ENCODE measurements around the gene KLC1. TPM values are rescaled to one million over a fixed set of nuclear protein-coding genes. Genes with fewer than 3 reads are reported as not detected.

Gene KLC1
- total and polyA plus RNA-seq, 2 of the 13 experiments (the other 11 are each of a cell fraction or from before 2014, with no cell fraction given): 53.2 to 63.5 TPM

GRCh38 chr14:103715052-103716000 lies 86.3 kb downstream of the KLC1 start, which contains the start of the genes XRCC3 and ZFYVE21 (continued):
- TF ChIP-seq HNRNPLL (IDR thresholded peaks at IDR 0.05; ENCODE audit: low read depth, low read length, poor library complexity, severe bottlenecking) (peak; percentile 51), UBTF (CRISPR knock-in tag; IDR thresholded peaks at IDR 0.05) (peak; percentile 59; the same call in 1 of the 2 replicates), ARID4A (CRISPR knock-in tag; IDR thresholded peaks at IDR 0.05; ENCODE audit: borderline replicate concordance) (peak; percentile 93), HDAC1 (CRISPR knock-in tag; IDR thresholded peaks at IDR 0.05) (peak; percentile 86), IRF9 (CRISPR knock-in tag; IDR thresholded peaks at IDR 0.05; ENCODE audit: borderline replicate concordance) (peak; percentile 20; the same call in 1 of the 2 replicates), ADNP (CRISPR knock-in tag; IDR thresholded peaks at IDR 0.05) (no peak), KDM1A (CRISPR knock-in tag; IDR thresholded peaks at IDR 0.05) (no peak), ZNF382 (CRISPR knock-in tag; IDR thresholded peaks at IDR 0.05; ENCODE audit: borderline replicate concordance) (no peak), THAP11 (CRISPR knock-in tag; IDR thresholded peaks at IDR 0.05) (peak; percentile 78), ZNF225 (CRISPR knock-in tag; IDR thresholded peaks at IDR 0.05) (no peak), NR2F6 (IDR thresholded peaks at IDR 0.05) (no peak), NR2F6 (CRISPR knock-in tag; IDR thresholded peaks at IDR 0.05) (peak; percentile 26; the same call in 1 of the 2 replicates), KDM2A (CRISPR knock-in tag; IDR thresholded peaks at IDR 0.05; ENCODE audit: borderline replicate concordance, low read depth) (peak; percentile 53), ATAD3A (CRISPR knock-in tag; IDR thresholded peaks at IDR 0.05) (no peak), ATF2 (CRISPR knock-in tag; IDR thresholded peaks at IDR 0.05) (no peak), RAD51 (IDR thresholded peaks at IDR 0.05; ENCODE audit: borderline replicate concordance) (no peak), YY1 (IDR thresholded peaks at IDR 0.05; ENCODE audit: insufficient read depth, insufficient replicate concordance, low read depth, low read length) (peak; percentile 67), ZBTB26 (CRISPR knock-in tag; IDR thresholded peaks at IDR 0.05; ENCODE audit: borderline replicate concordance) (no peak), ZNF782 (CRISPR knock-in tag; IDR thresholded peaks at IDR 0.05; ENCODE audit: borderline replicate concordance) (no peak)

Measured in HepG2 (cell line).